ENCODE measurements around the gene ZNF584.
"Not testable (repeated sequence)": the region's sequence is repeated elsewhere in the genome, so short reads cannot be mapped to it uniquely, and the experiment has no call there.

ZNF584 gene

DNA sequence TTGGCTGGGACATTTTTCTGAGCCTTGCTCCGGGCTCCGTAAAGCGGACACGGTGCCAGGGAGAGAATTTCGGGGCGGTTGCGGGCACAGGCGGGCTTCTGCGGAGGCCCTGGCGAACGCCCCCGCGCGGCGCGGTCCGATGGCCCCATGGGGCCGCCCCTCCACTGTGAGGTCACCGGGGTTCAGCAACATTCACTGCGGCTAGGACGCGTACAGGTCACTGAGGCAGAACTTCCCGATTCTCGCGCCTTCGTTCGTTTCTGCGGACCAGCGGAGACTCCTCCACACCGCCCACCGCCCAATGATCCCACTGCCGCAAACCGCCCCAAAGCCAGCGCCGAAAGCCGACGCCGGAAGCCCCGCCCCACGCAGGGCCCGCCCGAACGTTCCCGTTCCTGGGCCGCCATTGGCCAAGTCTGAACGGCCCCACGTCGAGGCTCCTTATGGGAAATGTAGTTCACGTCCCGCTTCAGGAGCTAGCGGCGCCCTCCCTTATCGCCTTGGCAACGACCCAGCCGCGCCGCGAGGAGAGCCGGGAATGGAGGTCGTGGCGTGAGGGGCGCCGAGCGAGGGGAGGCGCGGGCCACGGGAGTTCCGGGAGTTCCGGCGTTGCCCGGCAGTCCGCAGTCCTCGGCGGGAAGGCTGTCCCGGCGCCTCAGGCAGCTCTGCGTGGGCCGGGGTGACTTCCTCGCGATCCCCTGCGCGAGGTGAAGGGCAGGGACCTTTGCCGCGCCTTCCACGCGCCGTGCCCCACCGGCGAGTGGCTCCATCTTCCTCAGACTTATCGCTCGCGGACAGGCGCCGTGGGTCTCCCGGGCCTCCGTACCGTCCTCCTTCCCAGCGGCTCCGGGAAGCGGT is at the start of gene ZNF584:
ZNF584 (plus strand) TSS at position 498 of the 858 bp plus-strand sequence. CDS start 499 bp downstream, outside the sequence.
- Mint-ChIP-seq H3K27me3 (no peaks in the 10 kb centered on the region), H3K4me3 (peak within 1 kb of the TSS; percentile 86 to 99), H3K27ac (peak within 1 kb of the TSS; percentile 93 to 98), H3K9me3 (no peaks in the 10 kb centered on the region), H3K4me1 (peaks cover 43% of the 10 kb centered on the region)
- DNase-seq = peak; percentile 91 to 94
- ATAC-seq = peak; percentile 96

DNA sequence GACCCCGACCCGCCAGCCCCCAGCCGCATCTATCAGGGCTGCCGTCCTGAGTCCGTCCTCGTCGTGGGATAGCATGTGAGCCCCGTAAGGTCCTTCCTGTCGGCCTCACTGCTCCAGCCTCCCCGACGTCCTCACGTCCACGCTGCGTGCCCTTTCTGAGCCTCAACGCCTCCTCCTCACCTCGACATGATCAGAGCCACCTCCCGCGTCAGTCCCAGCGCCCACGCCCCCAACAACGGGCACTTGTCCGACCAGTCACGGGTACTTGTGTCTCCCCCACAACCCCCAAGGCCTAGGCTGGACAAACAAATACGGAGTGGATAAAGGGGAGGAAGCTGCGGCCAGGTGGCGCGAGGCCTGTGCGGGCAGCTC is 46.6 kb upstream of the ZNF584 start:
- ATAC-seq (peak; percentile 47), DNase-seq (peak; percentile 58 to 74)
- no peaks in the 10 kb centered on the region for H3K9me3 Mint-ChIP-seq
- peak overlapping the region; percentile 95 to 98 for H3K4me3 Mint-ChIP-seq
- peak overlapping the region; percentile 96 to 98 for H3K27ac Mint-ChIP-seq
- H3K4me1 Mint-ChIP-seq = peaks cover 33% of the 10 kb centered on the region
- no peaks in the 10 kb centered on the region for H3K27me3 Mint-ChIP-seq

DNA sequence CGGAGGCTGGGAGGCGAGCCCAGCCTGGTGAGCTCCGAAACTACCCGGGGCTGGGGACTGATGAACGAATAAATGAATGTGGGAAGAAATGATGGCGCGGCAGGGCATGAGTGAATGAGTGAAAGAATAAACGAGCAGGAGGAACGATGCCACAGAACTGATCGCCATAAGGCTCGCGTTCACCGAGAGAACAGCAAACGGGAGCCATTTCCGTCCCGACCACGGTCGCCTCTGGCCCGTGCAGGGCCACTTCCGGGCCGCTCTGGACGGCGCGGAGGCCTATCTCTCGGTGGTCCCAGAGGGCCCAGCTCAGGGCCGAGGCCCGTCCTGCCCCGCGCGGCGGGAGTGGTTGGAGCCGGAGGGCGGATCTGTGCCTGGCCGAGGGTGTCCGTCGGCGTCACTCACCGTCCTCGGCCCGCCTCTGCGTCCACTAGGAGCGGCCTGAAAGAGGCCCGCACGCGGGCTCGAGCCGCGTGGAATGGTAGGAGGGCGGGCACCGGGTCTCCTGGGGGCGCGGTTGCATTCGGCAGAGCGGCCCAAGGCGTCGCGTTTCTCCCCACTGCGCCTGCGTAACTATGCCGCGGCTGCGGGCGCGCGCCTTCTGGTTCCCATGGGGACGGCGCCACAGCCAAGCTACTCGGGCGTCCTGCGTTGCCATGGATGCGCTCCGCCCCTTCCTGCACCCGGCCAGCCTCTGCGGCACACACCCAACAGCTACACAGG is 46.0 kb upstream of the ZNF584 start, which contains the start of gene ZNF497:
ZNF497 (minus strand) TSS at position 480 of the 723 bp plus-strand sequence. CDS start 5,116 bp downstream, outside the sequence.
- peaks cover 27% of the 10 kb centered on the region for H3K4me1 Mint-ChIP-seq
- H3K9me3 Mint-ChIP-seq = no peaks in the 10 kb centered on the region
- H3K27ac Mint-ChIP-seq = peak within 1 kb of the TSS; percentile 96 to 98

DNA sequence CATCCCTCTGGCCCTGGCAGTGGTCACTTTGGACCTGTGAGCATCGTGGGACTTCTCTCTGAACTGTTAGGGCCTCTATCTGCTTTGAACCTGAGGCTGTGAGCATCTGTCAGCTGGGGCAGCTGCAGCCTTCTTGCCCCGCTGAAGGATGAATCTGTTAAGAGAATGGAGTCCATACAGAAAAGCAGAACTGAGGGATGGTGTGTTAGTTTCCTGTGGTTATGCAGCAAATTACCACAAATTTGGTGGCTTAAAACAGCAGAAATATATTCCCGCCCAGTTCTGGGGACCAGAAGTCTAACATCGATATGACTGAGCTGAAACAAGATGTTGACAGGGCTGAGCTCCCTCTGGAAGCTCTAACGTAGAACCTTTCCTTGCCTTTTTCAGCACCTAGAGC is 44.3 kb upstream of the ZNF584 start:
- H3K4me3 Mint-ChIP-seq = peak overlapping the region in 1 of 2 donors; percentile 18
- H3K4me1 Mint-ChIP-seq = peaks cover 20% of the 10 kb centered on the region
- H3K9me3 Mint-ChIP-seq = no peaks in the 10 kb centered on the region
- H3K27me3 Mint-ChIP-seq = no peaks in the 10 kb centered on the region
- no peak for ATAC-seq
- no peak for DNase-seq
- no peak overlapping the region for H3K27ac Mint-ChIP-seq

More for the DNA sequence above, 46.0 kb upstream of the ZNF584 start, which contains the start of gene ZNF497:
- H3K27me3 Mint-ChIP-seq = no peaks in the 10 kb centered on the region
- ATAC-seq (peak; percentile 95), DNase-seq (peak; percentile 98)
- H3K4me3 Mint-ChIP-seq = peak within 1 kb of the TSS; percentile 95 to 98

DNA sequence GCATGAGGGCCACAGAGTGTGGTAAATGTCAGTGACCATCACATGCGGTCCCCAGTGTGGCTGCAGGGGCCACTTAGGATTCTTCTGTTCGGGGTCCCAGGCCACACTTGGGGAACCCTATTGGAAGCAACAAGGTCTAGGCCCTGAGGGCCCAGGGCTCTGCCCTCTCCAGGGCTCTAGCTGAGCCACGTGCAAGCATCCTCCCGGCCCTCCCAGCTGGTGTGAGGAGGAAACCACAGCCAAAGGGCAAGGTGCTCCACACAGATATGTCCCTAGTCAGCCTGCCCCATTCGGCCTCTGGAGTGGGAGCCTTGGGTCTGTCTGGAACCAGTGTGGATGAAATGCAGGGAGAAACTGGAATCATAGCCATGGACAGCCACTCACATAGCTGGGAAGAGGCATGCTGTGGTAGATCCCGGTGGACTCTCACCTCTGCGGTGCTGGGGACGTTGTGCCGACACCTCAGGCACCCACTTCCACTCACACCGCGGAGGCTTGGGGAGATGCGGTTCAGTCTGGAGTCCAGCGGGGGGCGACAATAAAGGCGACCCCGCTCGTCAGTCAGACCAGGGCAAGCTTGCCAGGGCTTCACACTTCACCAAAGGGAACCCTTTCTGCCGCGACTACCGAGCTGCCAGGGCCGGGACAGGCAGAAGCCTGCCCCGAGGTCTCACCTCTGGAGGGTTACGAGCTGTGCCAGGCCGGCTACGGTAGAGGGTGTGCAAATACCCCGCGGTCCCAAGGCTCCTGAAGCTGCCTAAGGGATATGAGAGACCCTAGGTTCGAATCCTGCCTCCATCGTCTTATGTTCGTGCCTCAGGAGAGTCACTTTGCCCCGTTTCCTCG is 41.6 kb upstream of the ZNF584 start:
- ATAC-seq (no peak), DNase-seq (no peak)
- no peaks in the 10 kb centered on the region for H3K27me3 Mint-ChIP-seq
- no peaks in the 10 kb centered on the region for H3K9me3 Mint-ChIP-seq
- H3K27ac Mint-ChIP-seq = no peak overlapping the region
- no peak overlapping the region for H3K4me3 Mint-ChIP-seq
- peaks cover 10% of the 10 kb centered on the region for H3K4me1 Mint-ChIP-seq

DNA sequence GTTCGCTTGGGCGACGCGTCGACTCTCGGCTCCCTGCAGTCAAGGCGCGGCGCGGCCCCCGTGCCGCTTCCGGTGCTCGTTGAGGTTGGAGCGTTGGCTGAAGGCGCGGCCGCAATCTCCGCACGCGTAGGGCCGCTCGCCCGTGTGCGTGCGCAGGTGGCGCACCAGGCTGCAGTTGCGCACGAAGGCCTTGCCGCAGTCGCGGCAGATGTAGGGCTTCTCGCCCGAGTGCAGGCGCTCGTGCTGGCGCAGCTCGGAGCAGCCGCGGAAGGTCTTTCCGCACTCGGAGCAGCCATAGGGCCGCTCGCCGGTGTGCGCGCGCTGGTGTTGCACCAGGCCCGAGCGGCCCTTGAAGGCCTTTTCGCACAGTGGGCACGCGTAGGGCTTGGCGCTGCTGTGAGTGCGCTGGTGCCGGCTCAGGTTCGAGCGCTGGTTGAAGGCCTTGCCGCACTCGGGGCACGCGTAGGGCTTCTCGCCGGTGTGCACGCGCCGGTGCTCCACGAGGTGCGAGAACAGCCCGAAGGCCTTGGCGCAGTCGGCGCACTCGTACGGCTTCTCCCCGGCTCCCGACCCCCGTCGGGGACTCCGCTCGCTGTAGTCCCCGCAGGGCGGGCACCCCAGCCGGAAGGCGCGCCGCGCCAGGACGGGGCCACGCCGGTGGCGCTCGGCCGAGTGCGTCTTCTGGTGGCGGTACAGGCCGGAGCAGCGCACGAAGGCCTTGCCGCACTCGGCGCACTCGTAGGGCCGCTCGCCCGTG is 40.6 kb upstream of the ZNF584 start:
- Mint-ChIP-seq H3K27me3 (no peaks in the 10 kb centered on the region), H3K4me3 (no peak overlapping the region), H3K9me3 (no peaks in the 10 kb centered on the region), H3K27ac (no peak overlapping the region), H3K4me1 (peaks cover 3% of the 10 kb centered on the region)
- DNase-seq (no peak), ATAC-seq (peak; percentile 11)

DNA sequence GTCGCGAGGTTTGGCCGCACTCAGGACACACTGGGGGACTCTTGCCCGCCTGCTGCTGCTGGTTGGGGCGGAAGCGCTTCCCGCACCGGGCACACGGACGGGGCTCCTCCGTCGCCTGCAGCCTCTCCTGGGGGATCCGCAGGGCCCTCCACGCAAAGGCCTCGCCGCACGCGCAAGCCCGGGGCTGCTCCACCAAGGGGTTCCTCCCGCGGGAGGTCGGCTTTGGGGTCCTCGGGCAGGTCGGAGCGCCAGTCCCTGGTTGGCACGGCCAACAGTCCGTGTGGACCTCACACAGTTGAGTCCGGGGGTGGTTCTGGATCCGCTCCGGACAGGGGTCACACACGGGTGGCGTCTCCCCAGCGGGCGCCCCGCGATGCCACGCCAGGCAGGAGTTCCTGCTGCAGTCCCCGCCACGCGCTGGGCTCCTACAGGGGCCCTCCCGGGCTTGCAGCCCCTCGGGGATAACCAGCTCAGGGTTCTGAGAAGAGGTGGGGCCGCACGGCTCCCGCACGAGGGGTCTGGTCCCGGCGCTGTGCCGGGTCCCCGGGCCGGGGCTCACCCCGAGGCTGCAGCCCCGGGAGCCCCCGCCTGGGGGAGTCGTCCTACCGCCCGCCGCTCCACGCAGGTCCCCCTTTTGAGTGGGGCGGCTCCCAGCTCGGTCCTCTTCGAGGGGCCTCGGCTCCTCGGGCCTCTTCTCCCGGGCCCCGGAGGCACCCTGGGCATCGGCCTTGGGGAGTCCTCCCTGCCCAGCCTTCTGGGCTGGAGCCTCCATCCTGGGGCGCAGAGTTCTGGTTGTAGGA is 39.7 kb upstream of the ZNF584 start:
- H3K27ac Mint-ChIP-seq = no peak overlapping the region
- no peak for DNase-seq
- no peaks in the 10 kb centered on the region for H3K4me1 Mint-ChIP-seq
- peak; percentile 63 for ATAC-seq
- no peak overlapping the region for H3K4me3 Mint-ChIP-seq
- H3K9me3 Mint-ChIP-seq = no peaks in the 10 kb centered on the region
- no peaks in the 10 kb centered on the region for H3K27me3 Mint-ChIP-seq

DNA sequence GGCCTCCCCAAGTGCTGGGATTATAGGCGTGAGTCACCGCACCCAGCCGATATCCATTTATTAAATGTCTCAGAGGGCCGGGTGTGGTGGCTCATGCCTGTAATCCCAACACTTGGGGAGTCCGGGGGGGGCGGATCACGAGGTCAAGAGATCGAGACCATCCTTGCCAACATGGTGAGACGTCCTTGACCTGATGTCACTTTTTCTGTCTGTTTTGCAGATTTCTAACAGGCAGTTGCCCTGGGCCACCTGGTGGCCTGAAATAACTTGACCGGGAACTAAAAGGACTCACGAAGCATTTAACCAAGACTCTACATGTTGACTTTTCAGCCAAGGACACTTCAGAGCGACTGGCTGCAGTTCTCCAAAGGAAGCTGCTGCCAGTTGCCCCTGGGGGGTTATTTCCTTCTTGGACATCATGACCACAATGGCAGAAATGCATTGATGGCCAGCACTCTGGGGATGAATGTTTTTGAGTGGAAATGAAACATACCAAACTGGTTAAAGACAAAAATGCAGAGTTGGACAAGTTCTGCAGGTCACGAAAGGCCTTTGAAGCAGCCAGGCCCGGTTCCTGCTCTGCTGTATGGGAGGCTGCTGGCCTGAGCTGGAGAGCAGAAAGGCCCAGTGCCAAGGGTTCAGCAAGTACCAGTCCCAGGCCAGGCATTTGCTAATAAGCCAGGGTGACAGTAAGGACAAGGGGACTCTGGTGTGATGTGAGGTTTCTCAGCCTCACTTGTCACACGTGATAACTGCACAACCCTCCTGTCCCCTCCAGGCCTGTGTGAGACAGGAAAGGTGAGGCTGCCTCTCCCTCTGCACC is 35.9 kb upstream of the ZNF584 start:
- no peak overlapping the region for H3K4me3 Mint-ChIP-seq
- H3K4me1 Mint-ChIP-seq = peaks cover 5% of the 10 kb centered on the region
- ATAC-seq = no peak
- H3K9me3 Mint-ChIP-seq = no peaks in the 10 kb centered on the region
- DNase-seq = no peak
- no peaks in the 10 kb centered on the region for H3K27me3 Mint-ChIP-seq
- no peak overlapping the region for H3K27ac Mint-ChIP-seq

DNA sequence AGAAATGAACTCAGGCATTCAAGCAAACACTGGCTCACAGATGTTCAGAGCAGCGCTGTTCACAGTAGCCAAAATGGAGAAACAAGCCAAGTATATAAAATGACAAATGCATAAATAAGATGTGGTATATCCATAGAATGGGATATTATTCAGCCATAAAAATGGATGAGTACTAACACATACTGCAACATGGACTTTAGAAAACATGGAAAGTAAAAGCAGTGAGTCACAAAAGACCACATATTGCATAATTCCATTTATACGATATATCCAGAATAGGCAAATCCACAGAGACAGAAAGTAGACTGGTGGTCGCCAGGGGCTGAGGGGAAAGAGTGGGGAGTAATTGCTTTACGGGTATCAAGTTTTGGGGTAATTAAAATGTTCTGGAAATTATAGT is 34.2 kb upstream of the ZNF584 start:
- Mint-ChIP-seq H3K27me3 (no peaks in the 10 kb centered on the region), H3K27ac (no peak overlapping the region), H3K9me3 (no peaks in the 10 kb centered on the region), H3K4me1 (peaks cover 19% of the 10 kb centered on the region), H3K4me3 (no peak overlapping the region)
- no peak for ATAC-seq
- no peak for DNase-seq

DNA sequence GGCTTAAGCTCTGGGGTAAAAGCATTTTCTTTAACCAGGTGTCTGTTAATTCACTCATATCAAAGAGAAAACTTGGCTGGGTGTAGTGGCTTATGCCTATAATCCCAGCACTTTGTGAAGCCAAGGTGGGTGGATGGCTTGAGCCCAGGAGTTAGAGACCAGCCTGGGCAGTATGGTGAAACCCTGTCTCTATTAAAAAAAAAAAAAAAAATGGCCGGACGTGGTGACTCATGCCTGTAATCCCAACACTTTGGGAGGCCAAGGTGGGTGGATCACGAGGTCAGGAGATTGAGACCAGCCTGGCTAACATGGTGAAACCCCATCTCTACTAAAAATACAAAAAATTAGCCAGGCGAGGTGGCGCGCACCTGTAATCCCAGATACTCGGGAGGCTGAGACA is 31.7 kb upstream of the ZNF584 start:
- DNase-seq, H3K27ac Mint-ChIP-seq, H3K9me3 Mint-ChIP-seq, H3K4me3 Mint-ChIP-seq, H3K27me3 Mint-ChIP-seq, ATAC-seq: not testable (repeated sequence)
- H3K4me1 Mint-ChIP-seq = peaks cover 31% of the 10 kb centered on the region

DNA sequence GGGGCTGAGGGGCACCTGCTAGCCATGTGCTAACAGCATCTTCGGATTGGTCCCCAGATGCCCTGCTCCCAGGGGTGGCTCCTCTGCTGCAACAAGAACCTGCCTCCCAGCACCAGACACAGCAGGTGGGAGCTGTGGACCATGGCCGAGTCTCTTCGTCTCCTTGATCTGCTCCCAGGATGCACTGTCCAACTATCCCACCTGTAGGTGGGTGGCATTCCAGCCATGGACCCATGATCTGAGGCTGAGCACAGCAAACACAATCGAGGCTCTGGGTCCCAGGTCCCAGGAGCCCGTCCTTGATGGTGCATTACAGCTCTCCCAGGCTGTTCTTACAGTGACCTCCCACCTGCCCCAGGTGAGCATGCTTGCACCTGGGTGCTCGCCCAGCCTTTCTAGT is 29.2 kb upstream of the ZNF584 start:
- ATAC-seq = no peak
- H3K27ac Mint-ChIP-seq = peak overlapping the region; percentile 55 to 89
- H3K4me3 Mint-ChIP-seq = peak overlapping the region; percentile 89 to 91
- no peaks in the 10 kb centered on the region for H3K9me3 Mint-ChIP-seq
- DNase-seq = no peak
- H3K4me1 Mint-ChIP-seq = peaks cover 36% of the 10 kb centered on the region
- H3K27me3 Mint-ChIP-seq = no peaks in the 10 kb centered on the region

DNA sequence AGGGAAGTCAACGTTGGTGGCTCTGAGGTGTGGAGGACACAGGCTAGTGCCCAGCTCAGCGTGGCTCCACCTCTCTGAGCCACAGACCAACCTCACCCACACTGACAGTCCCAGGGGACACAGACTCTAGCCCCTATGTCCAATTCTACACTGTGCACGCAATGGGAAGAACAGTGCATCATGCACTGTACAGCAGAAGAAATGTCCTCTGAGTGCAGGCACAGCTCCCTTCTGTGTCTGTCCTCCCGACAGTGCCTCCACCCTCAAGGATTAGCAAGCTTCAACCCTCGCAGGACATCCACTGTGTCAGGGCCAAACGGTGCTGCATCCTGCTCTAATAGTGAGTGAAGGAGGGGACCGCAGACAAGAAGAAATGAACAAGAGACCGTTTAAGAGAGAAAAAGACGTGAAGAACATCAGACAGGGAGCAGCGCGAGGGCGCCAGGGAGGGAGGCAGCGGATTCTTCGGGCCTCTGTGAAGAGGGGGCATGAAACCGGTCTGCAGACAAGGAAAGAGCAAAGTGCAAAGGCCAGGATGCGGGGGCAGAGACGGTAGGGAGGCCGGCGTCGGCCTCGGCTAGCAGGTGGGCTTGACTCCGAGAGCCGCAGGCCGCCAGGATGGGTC is 28.3 kb upstream of the ZNF584 start:
- Mint-ChIP-seq H3K27me3 (no peaks in the 10 kb centered on the region), H3K4me3 (peak overlapping the region; percentile 89 to 91), H3K27ac (peak overlapping the region; percentile 89 to 93), H3K9me3 (no peaks in the 10 kb centered on the region), H3K4me1 (peaks cover 41% of the 10 kb centered on the region)
- ATAC-seq (no peak), DNase-seq (no peak)

All from stimulated activated naive CD8-positive, alpha-beta T cell treated with anti-CD3 and anti-CD28 coated beads, Interleukin-15, amount 100 ng/mL, for 72 hours (primary cell).